SIG-M5 (cell line): Measurements from ENCODE around the gene DACH2.

Source experiments
- DNase-seq: peaks from one replicate; lab custom pipeline; 2025; lab: John Stamatoyannopoulos, UW

The DACH2 gene

GRCh38 chrX:86322913-86323312 is 174.7 kb downstream of the DACH2 start:
- no peak for DNase-seq

GRCh38 chrX:86329174-86329573 is 180.9 kb downstream of the DACH2 start:
- DNase-seq, result no peak

- no peak for DNase-seq
Observed at GRCh38 chrX:86348669-86349068, 200.4 kb downstream of the DACH2 start.

GRCh38 chrX:86349115-86349514 is 200.9 kb downstream of the DACH2 start:
- no peak for DNase-seq

- no peak for DNase-seq
Observed at GRCh38 chrX:86369847-86370630, 221.8 kb downstream of the DACH2 start.

- DNase-seq, result no peak
Observed at GRCh38 chrX:86370927-86371326, 222.7 kb downstream of the DACH2 start.

- DNase-seq, result no peak
Observed at GRCh38 chrX:86379209-86379608, 231.0 kb downstream of the DACH2 start.

GRCh38 chrX:86383681-86384540 is 235.7 kb downstream of the DACH2 start:
- DNase-seq, result no peak

GRCh38 chrX:86407371-86407770 is 259.1 kb downstream of the DACH2 start:
- no peak for DNase-seq

- DNase-seq, result no peak
Observed at GRCh38 chrX:86421771-86422170, 273.5 kb downstream of the DACH2 start.

GRCh38 chrX:86436116-86436515 is 287.9 kb downstream of the DACH2 start:
- DNase-seq, result no peak

- DNase-seq, result no peak
Observed at GRCh38 chrX:86455495-86455894, 307.2 kb downstream of the DACH2 start.

- DNase-seq, result no peak
Observed at GRCh38 chrX:86460760-86461159, 312.5 kb downstream of the DACH2 start.

- no peak for DNase-seq
Observed at GRCh38 chrX:86504297-86504696, 356.0 kb downstream of the DACH2 start.

- no peak for DNase-seq
Observed at GRCh38 chrX:86507331-86507730, 359.1 kb downstream of the DACH2 start.

- DNase-seq, result no peak
Observed at GRCh38 chrX:86579777-86580176, 431.5 kb downstream of the DACH2 start.

GRCh38 chrX:86604607-86605006 is 456.4 kb downstream of the DACH2 start:
- DNase-seq, result no peak

- no peak for DNase-seq
Observed at GRCh38 chrX:86696951-86697350, 548.7 kb downstream of the DACH2 start.

GRCh38 chrX:86711531-86712180 is 563.4 kb downstream of the DACH2 start:
- no peak for DNase-seq

GRCh38 chrX:86714441-86714840 is 566.2 kb downstream of the DACH2 start:
- no peak for DNase-seq

- no peak for DNase-seq
Observed at GRCh38 chrX:86724277-86724676, 576.0 kb downstream of the DACH2 start.

- no peak for DNase-seq
Observed at GRCh38 chrX:86747091-86747490, 598.8 kb downstream of the DACH2 start.

- DNase-seq, result no peak
Observed at GRCh38 chrX:86805241-86805640, 657.0 kb downstream of the DACH2 start.
